ENCODE measurements around the gene TUBG1. TPM values are rescaled to one million over a fixed set of nuclear protein-coding genes. Genes with fewer than 3 reads are reported as not detected.

The TUBG1 gene
- total and polyA plus RNA-seq, 9 of the 15 experiments (the other 6 are each of a cell fraction or from before 2014, with no cell fraction given) = 33.1 to 147 (median 66.0) TPM

- TF ChIP-seq BRF2 (IDR thresholded peaks at IDR 0.05; ENCODE audit: borderline replicate concordance, insufficient read depth, insufficient read length) (no peak), MNT (conservative IDR thresholded peaks at IDR 0.05) (peak in 1 of 2 experiments; percentile 64; a peak in 2 of 4 replicates), NCOA1 (IDR thresholded peaks at IDR 0.05; ENCODE audit: low read depth) (peak; percentile 63; the same call in 1 of the 2 replicates), TRIM25 (IDR thresholded peaks at IDR 0.05; ENCODE audit: borderline replicate concordance) (no peak), POLR2G (IDR thresholded peaks at IDR 0.05; ENCODE audit: low read depth, low read length) (no peak), KDM2B (CRISPR knock-in tag; IDR thresholded peaks at IDR 0.05) (no peak), ZNF586 (CRISPR knock-in tag; conservative IDR thresholded peaks at IDR 0.05) (no peak), ZBTB34 (CRISPR knock-in tag; IDR thresholded peaks at IDR 0.05) (no peak), ZNF79 (CRISPR knock-in tag; IDR thresholded peaks at IDR 0.05; ENCODE audit: low read depth) (no peak), ZNF609 (CRISPR knock-in tag; IDR thresholded peaks at IDR 0.05; ENCODE audit: borderline replicate concordance) (no peak), HNRNPH1 (optimal IDR thresholded peaks at IDR 0.05; ENCODE audit: low read depth, low read length) (no peak), MAX (CRISPR knock-in tag; IDR thresholded peaks at IDR 0.05) (no peak), MXI1 (IDR thresholded peaks at IDR 0.05; ENCODE audit: low read depth, low read length) (no peak), MYC (IDR thresholded peaks at IDR 0.05; ENCODE audit: low read depth, low read length) (no peak), MYC (CRISPR knock-in tag; IDR thresholded peaks at IDR 0.05; ENCODE audit: borderline replicate concordance, low read depth) (no peak), MAFK (IDR thresholded peaks at IDR 0.05; ENCODE audit: low read length) (no peak), NCOA6 (IDR thresholded peaks at IDR 0.05) (no peak)
These were observed 23.5 kb downstream of the TUBG1 start (continued) for GRCh38 chr17:42632949-42633444.
